ENCODE data around the gene DYNC1I2.

DNA sequence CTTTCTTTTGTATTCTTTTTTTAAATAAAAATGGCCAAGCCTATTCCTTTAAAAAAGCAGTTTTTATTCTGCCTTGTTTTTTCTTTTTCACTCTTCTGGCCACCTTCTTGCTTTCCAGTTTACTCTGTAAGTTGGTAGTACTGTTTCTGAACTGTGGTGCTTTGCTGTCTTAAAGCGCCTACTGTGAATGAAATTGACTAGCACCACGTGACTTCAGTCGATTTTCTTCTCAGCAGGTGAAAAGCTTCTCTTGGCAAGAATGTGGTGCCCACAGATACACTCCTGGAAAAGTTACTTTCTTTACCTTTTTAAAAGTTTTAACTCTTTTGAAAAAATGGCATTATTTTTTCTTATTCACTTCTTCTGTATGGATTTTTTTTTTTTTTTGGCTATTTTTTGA, 32.4 kb downstream of the DYNC1I2 start:
- TF ChIP-seq POLR2A (IDR thresholded peaks at IDR 0.05), result no peak
- TF ChIP-seq, protein P1, sequence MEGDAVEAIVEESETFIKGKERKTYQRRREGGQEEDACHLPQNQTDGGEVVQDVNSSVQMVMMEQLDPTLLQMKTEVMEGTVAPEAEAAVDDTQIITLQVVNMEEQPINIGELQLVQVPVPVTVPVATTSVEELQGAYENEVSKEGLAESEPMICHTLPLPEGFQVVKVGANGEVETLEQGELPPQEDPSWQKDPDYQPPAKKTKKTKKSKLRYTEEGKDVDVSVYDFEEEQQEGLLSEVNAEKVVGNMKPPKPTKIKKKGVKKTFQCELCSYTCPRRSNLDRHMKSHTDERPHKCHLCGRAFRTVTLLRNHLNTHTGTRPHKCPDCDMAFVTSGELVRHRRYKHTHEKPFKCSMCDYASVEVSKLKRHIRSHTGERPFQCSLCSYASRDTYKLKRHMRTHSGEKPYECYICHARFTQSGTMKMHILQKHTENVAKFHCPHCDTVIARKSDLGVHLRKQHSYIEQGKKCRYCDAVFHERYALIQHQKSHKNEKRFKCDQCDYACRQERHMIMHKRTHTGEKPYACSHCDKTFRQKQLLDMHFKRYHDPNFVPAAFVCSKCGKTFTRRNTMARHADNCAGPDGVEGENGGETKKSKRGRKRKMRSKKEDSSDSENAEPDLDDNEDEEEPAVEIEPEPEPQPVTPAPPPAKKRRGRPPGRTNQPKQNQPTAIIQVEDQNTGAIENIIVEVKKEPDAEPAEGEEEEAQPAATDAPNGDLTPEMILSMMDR (IDR thresholded peaks at IDR 0.05), result no peak
